IPS DF 19.7 (cell line): Measurements from ENCODE around the gene EIF3J.

Source experiments
- DNase-seq: peaks from one replicate; pipeline ENCODE4 v3.0.0-alpha.2; 2013; ENCODE audit warnings: low read depth, low spot score

Gene EIF3J

DNA sequence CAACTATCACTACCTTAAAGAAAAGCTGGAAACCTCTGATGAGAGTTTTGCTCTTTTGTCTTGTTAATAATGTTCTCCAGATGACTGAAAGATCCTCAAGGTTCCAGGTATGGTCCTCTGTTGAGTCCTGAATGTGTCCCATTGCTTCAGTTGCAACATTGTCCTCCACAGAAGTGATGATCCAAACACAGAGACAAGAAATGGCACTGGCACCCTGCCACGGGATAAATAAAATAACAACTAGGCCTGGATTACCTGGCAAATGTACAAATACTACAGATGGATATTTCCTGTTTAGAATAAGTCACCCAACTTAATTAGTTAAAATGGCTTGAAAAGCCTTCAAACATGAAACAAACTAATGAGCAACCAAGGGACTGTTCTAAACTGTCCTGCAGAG is 58.3 kb downstream of the EIF3J start:
- no peak for DNase-seq

- no peak for DNase-seq
These were observed 58.9 kb downstream of the EIF3J start for GRCh38 chr15:44595656-44596510.

DNA sequence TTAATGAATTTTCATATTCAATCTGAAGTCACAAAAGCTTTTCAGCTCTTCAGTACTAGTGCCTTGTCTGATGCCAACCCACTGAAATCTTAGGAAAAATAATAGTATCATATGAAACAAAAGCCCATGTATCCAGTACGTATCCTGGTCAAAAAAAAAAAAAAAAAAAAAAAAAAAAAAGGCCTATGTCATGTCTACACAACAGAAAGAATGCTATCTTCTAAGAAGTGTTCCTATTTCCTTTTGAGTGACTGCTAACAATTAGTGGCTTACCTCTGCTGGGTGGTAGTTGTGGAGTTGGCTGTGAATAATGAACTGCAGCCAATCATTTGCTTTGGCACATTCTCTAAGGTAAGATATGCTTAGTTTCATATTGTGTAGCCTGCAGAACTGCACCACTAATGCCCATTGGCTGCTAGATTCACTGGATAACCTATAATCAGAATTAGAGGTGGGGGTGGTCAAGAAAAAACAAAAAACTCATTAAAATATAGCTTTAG is 59.6 kb downstream of the EIF3J start:
- no peak for DNase-seq

- no peak for DNase-seq
These were observed 61.1 kb downstream of the EIF3J start for GRCh38 chr15:44598066-44598465.

DNA sequence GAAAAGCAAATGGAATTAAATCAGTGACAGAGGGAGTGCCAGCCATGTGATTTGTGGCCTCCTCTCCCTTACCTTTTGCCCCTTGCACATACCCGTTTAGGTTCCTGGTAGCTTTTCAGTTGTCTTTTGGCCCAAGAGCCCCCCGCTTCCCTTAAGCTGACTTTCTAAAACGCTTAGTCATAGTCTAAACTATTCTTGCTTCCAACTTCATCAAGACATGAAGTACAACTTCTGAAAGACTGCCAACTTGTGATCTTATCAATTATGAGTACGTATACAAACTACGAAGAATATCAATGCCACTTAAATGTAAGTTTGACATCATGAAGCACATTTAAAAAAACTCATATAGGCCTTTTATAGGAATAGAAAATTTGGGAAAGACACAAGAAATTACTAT is 61.9 kb downstream of the EIF3J start:
- DNase-seq: no peak

DNA sequence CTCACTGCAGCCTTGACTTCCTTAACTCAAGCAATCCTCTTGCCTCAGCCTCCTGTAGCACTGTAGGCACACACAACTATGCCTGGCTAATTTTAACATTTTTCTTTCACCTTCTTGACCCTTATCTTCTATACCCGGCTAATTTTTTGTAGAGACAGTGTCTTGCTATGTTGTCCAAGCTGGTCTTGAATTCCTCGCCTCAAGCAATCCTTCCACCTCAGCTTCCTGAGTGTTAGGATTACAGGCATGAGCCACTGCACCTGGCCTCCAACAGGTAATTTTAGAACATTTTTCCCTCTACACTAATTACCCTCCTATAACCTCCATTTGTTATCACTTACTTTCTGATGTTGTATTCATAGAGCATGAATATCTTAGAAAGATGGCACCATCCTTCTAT is 66.2 kb downstream of the EIF3J start:
- DNase-seq: no peak

- DNase-seq: no peak
These were observed 69.8 kb downstream of the EIF3J start for GRCh38 chr15:44606740-44607139.
